K562 (cell line): ENCODE measurements around the gene FGF22. TPM values are rescaled to one million over a fixed set of nuclear protein-coding genes. Genes with fewer than 3 reads are reported as not detected.

Experiments used
- ATAC-seq: fragments of 200-7000 bp; cut with Tn5 transposase; 3 replicates; pipeline ENCODE4 v1.9.1; 2020; ENCODE audit warnings: moderate library complexity
- BruUV-seq: library from RNA; stranded (reverse); fragments of 400-500 nt; replicated peaks from 2 replicates; lab custom pipeline; 2021; lab: Mats Ljungman, UMichigan
- CTCF ChIA-PET: fragments of 300-600 bp; formaldehyde crosslinking; extraction: SDS; loops from one replicate; lab custom pipeline; 2021; ENCODE audit warnings: low intra/inter-chr PET ratio; lab: Yijun Ruan, JAX
- POLR2A ChIA-PET: fragments of 300-600, 350-650 bp; sonication (Branson Sonifier 250); formaldehyde crosslinking; extraction: SDS; loops from one replicate; lab custom pipeline; 2021; ENCODE audit warnings: antibody characterized with exemption, inconsistent platforms; lab: Yijun Ruan, JAX
- DNase-seq, 4 experiments: peaks; one replicate each; pipeline versions ENCODE4 v3.0.0 to v3.0.0-alpha.2; 2011 to 2018; ENCODE audit warnings: low spot score in 3 of 4, mixed read lengths in 3 of 4; ENCODE audit errors: extremely low read depth in 1 of 4
- FAIRE-seq: peaks from 2 replicates; lab custom pipeline; 2011; peaks lifted over from hg19 to GRCh38; lab: Jason Lieb, UNC
- H2AFZ ChIP-seq: 2 replicates; pipeline ENCODE4 v1.6.0; 2011; ENCODE audit warnings: low read depth, low read length, control low read depth, inconsistent platforms
- H3K27ac ChIP-seq: fragments of 200-600 bp; 3 replicates; pipeline ENCODE4 v1.8.0; 2011; ENCODE audit warnings: low read depth, mild to moderate bottlenecking, control low read depth, inconsistent platforms, low read length, moderate library complexity, mixed read lengths; ENCODE audit errors: extremely low read depth
- H3K27me3 ChIP-seq, 2 experiments: fragments of 300-600 bp in 1 of 2; 2 replicates in 1 of 2; 3 replicates in 1 of 2; pipeline versions ENCODE4 v1.6.0 to v1.8.0; 2011; ENCODE audit warnings: inconsistent platforms in 2 of 2, low read length in 2 of 2, mild to moderate bottlenecking in 1 of 2, mixed read lengths in 1 of 2, moderate library complexity in 1 of 2; ENCODE audit not compliant: control insufficient read depth in 2 of 2, insufficient read depth in 2 of 2
- H3K36me3 ChIP-seq: fragments of 300-600 bp; 3 replicates; pipeline ENCODE4 v1.8.0; 2011; ENCODE audit warnings: mild to moderate bottlenecking, low read length, inconsistent platforms; ENCODE audit not compliant: control insufficient read depth, insufficient read depth
- H3K4me1 ChIP-seq, 2 experiments: fragments of 200-600 bp in 1 of 2; replicated peaks in 1 of 2; 2 replicates in 1 of 2; 3 replicates in 1 of 2; pipeline versions ENCODE4 v1.5.1 to v1.8.0; 2011; ENCODE audit warnings: inconsistent platforms in 2 of 2, low read length in 2 of 2, mild to moderate bottlenecking in 1 of 2, mixed read lengths in 1 of 2, moderate library complexity in 1 of 2; ENCODE audit not compliant: control insufficient read depth in 2 of 2, insufficient read depth in 2 of 2
- H3K4me2 ChIP-seq: 2 replicates; pipeline ENCODE4 v1.6.1; 2011; ENCODE audit warnings: low read length, control low read depth, inconsistent platforms, mixed read lengths; ENCODE audit not compliant: insufficient read depth
- H3K4me3 ChIP-seq: fragments of 200-600 bp; sonication (generic), shearing (Covaris generic); 2 replicates; pipeline ENCODE4 v1.5.1; 2016; ENCODE audit warnings: control low read depth, inconsistent platforms
- H3K79me2 ChIP-seq: fragments of 200-600 bp; 3 replicates; pipeline ENCODE4 v1.8.0; 2011; ENCODE audit warnings: low read length, inconsistent platforms; ENCODE audit not compliant: control insufficient read depth, insufficient read depth
- H3K9ac ChIP-seq, 2 experiments: 2 replicates each; pipeline versions ENCODE4 v1.6.0 to v1.6.1; 2011; ENCODE audit warnings: low read depth in 2 of 2, low read length in 2 of 2, control low read depth in 1 of 2, inconsistent platforms in 1 of 2, mild to moderate bottlenecking in 1 of 2, mixed read lengths in 1 of 2; ENCODE audit not compliant: insufficient read depth in 1 of 2
- H3K9me1 ChIP-seq: one replicate; pipeline ENCODE4 v1.6.0; 2011; ENCODE audit warnings: inconsistent platforms, mild to moderate bottlenecking, low read length, moderate library complexity; ENCODE audit not compliant: control insufficient read depth, insufficient read depth
- H3K9me3 ChIP-seq: replicated peaks from 2 replicates; pipeline ENCODE4 v1.5.1; 2011; ENCODE audit warnings: low read depth, low read length, inconsistent platforms; ENCODE audit not compliant: control insufficient read depth, insufficient read depth
- H4K20me1 ChIP-seq: replicated peaks from 2 replicates; pipeline ENCODE4 v1.6.1; 2011; ENCODE audit warnings: low read length, inconsistent platforms, mixed read lengths; ENCODE audit not compliant: control insufficient read depth, insufficient read depth
- LARP7 ChIP-seq: fragments of 450-650 bp; IDR thresholded peaks from 2 replicates; pipeline ENCODE4 v1.6.1; 2016
- POLR2G ChIP-seq: fragments of 200-400 bp; formaldehyde crosslinking; IDR thresholded peaks from 2 replicates; pipeline ENCODE4 v1.6.1; 2017; ENCODE audit warnings: low read depth, mild to moderate bottlenecking, antibody characterized with exemption, low read length, moderate library complexity
- ZKSCAN8 ChIP-seq: fragments of 200-800 bp; sonication (Bioruptor generic); IDR thresholded peaks from 2 replicates; pipeline ENCODE4 v1.6.1; 2016; ENCODE audit warnings: missing genetic modification characterization, missing compliant biosample characterization
- WGBS: fragments of 100-300 bp; shearing (Covaris generic); methylation state at CpG from one replicate; pipeline ENCODE4 v1.1.6; 2016; ENCODE audit warnings: low coverage, mixed read lengths; ENCODE audit not compliant: insufficient coverage; ENCODE audit errors: missing lambda C conversion rate; 5-methylcytosine and 5-hydroxymethylcytosine counted together
- in situ Hi-C: fragments of 300-500 bp; cut with MboI; formaldehyde crosslinking; loops from 4 replicates; pipeline ENCODE4 v1.15.0; 2018; ENCODE audit warnings: inconsistent platforms, mixed read lengths
- intact Hi-C: fragments of 100-400 bp; cut with micrococcal nuclease; formaldehyde crosslinking; loops from 2 replicates; pipeline ENCODE4 v1.14.2; 2022
- polyA plus RNA-seq, 8 experiments: library from polyadenylated mRNA; depleted of rRNA in 4 of 8; stranded (reverse) in 5 of 8; unstranded in 3 of 8; fragments of >200 nt; fragmentation: Nextera tagmentation in 2 of 8; fragmentation: Illumina TruSeq in 1 of 8; extraction: Ambion mirVana in 2 of 8; extraction: Trizol in 1 of 8; gene quantifications; 2 replicates each; pipeline versions ENCODE4 v1.2.1 to v1.2.3, GENCODE V29; 2011 to 2014; ENCODE audit warnings: inconsistent platforms in 1 of 8, missing spikeins in 1 of 8
- total RNA-seq, 7 experiments: library from RNA; depleted of rRNA in 6 of 7; stranded (reverse); fragments of >200 nt in 6 of 7; fragmentation: Illumina TruSeq in 2 of 7; extraction: Trizol in 2 of 7; gene quantifications; 2 replicates each; pipeline versions ENCODE4 v1.2.1 to v1.2.3, GENCODE V29; 2011 to 2021; ENCODE audit warnings: low replicate concordance in 1 of 7

The FGF22 gene
- total and polyA plus RNA-seq, 9 of the 15 experiments (the other 6 are each of a cell fraction or from before 2014, with no cell fraction given): 0.14 to 2.2 (median 0.86) TPM; not detected in 4

GRCh38 chr19:641702-642101 lies 2.0 kb downstream of the FGF22 start:
- ATAC-seq (no peak), DNase-seq (no peak), FAIRE-seq (no peak)
- Histone ChIP-seq H3K4me1 (peaks cover 4 to 62% of the 10 kb centered on the region in 2 experiments; a peak in 4 of 5 replicates), H2AFZ (no peak overlapping the region), H3K36me3 (peaks cover 21% of the 10 kb centered on the region; the same call in 1 of the 3 replicates), H3K4me2 (no peak overlapping the region), H3K27ac (no peak overlapping the region), H3K4me3 (no peak overlapping the region), H3K9ac (no peak overlapping the region; a peak in 1 of 4 replicates), H3K9me1 (no peaks in the 10 kb centered on the region), H3K9me3 (no peaks in the 10 kb centered on the region), H4K20me1 (no peaks in the 10 kb centered on the region), H3K27me3 (no peaks in the 10 kb centered on the region), H3K79me2 (no peaks in the 10 kb centered on the region)
- in situ Hi-C loops (no loop called here), intact Hi-C loops (no loop called here)
- TF ChIP-seq POLR2G (0 out of 2 replicates have a peak, but pooled peaks have one; percentile 6), LARP7 (no peak), ZKSCAN8 (CRISPR knock-in tag) (0 out of 2 replicates have a peak, but pooled peaks have one; percentile 45)
- 86% methylated on average over 14 of the region's 17 CpGs for WGBS
- POLR2A ChIA-PET: interaction anchor here (0.6 to 1.0 kb wide), 3 partner anchors 13 to 169 kb away, joined by 3 read pairs; partner anchors contain the start of gene RNF126
- CTCF ChIA-PET: no interaction called here
- BruUV-seq: no TSS peak
